ENCODE results near the gene ANKS4B. TPM values are rescaled to one million over a fixed set of nuclear protein-coding genes. Genes with fewer than 3 reads are reported as not detected.
A peak's percentile ranks its signal among the peaks of the same experiment; 100 is the strongest.

The ANKS4B gene
- polyA plus RNA-seq, 1 donor (not counting 4 experiments of a cell fraction or from before 2014, with no cell fraction given): not detected

GRCh38 chr16:21301895-21302291 is 68.4 kb downstream of the ANKS4B start:
- Histone ChIP-seq H3K9ac (ENCODE audit: control insufficient read depth, extremely low read depth, insufficient read depth, low read length) (peak overlapping the region; percentile 99), H3K79me2 (ENCODE audit: control insufficient read depth, insufficient read depth, low read length) (peaks cover 25% of the 10 kb centered on the region)
- no peak for DNase-seq (ENCODE audit: low read depth, low spot score)

DNA sequence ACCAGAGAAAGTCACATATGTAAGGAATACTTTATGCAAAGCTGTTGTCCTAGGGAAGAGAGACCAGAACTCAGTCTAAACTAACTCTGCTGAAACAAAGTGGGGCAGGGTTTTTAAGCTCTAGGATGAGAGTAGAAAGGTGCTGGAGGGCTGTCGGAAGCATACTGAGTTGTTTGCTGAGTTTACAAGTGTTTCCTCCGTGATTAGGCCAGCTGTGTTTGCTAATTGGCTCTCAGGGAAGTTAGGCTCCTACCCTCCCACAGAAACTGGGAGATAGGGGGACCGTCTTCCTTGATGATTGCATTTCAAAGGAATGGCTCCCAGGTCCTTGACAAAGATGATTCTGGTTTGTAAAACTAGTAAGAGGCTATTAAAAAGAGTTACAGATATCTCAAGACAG is 69.0 kb downstream of the ANKS4B start:
- Histone ChIP-seq H3K9me3 (ENCODE audit: control insufficient read depth, low read depth, low read length) (no peaks in the 10 kb centered on the region), H2AFZ (ENCODE audit: control insufficient read depth, low read length) (no peak overlapping the region), H3K27ac (ENCODE audit: control insufficient read depth, insufficient read depth, low read length) (peak overlapping the region; percentile 100), H3K9me1 (ENCODE audit: control insufficient read depth, extremely low read depth, insufficient read depth, low read length) (no peaks in the 10 kb centered on the region), H3K4me3 (ENCODE audit: control insufficient read depth in 2 of 3, extremely low read depth in 1 of 3, insufficient read depth in 2 of 3, low read depth in 1 of 3, low read length in 3 of 3) (peak overlapping the region; percentile 65 to 99 (median 74)), H3K4me2 (ENCODE audit: control insufficient read depth, extremely low read depth, insufficient read depth, low read depth, low read length) (peak overlapping the region; percentile 99), H3K9ac (ENCODE audit: control insufficient read depth, extremely low read depth, insufficient read depth, low read length) (peak overlapping the region; percentile 99), H3K27me3 (ENCODE audit: control insufficient read depth, extremely low read depth, insufficient read depth, low read length) (no peaks in the 10 kb centered on the region), H3K79me2 (ENCODE audit: control insufficient read depth, insufficient read depth, low read length) (peaks cover 25% of the 10 kb centered on the region), H3K36me3 (ENCODE audit: control insufficient read depth in 2 of 2, extremely low read depth in 1 of 2, insufficient read depth in 2 of 2, low read length in 2 of 2) (no peaks in the 10 kb centered on the region), H4K20me1 (ENCODE audit: control insufficient read depth, extremely low read depth, insufficient read depth, low read length) (no peaks in the 10 kb centered on the region), H3K4me1 (ENCODE audit: control insufficient read depth, extremely low read depth, insufficient read depth, low read length) (peaks cover 21% of the 10 kb centered on the region)
- TF ChIP-seq EZH2 (IDR thresholded peaks at IDR 0.05; ENCODE audit: low read length): no peak
- TF ChIP-seq CTCF (optimal IDR thresholded peaks at IDR 0.05 in 1 of 3, IDR thresholded peaks at IDR 0.05 in 1 of 3, conservative IDR thresholded peaks at IDR 0.05 in 1 of 3; ENCODE audit: extremely low read depth in 1 of 3, insufficient read depth in 2 of 3, low read length in 3 of 3): no peak
- dilution Hi-C loops (cut with MboI; ENCODE audit: extremely low pct_ligation_motif_present, low sequenced_read_pairs): no loop called here
- FAIRE-seq: peak; percentile 48
- no peak for DNase-seq (ENCODE audit: low read depth, low spot score)

More at GRCh38 chr16:21301895-21302291, 68.4 kb downstream of the ANKS4B start:
- Histone ChIP-seq H3K9me1 (ENCODE audit: control insufficient read depth, extremely low read depth, insufficient read depth, low read length) (no peaks in the 10 kb centered on the region), H3K27ac (ENCODE audit: control insufficient read depth, insufficient read depth, low read length) (peak overlapping the region; percentile 100), H3K4me2 (ENCODE audit: control insufficient read depth, extremely low read depth, insufficient read depth, low read depth, low read length) (peak overlapping the region; percentile 99), H3K4me1 (ENCODE audit: control insufficient read depth, extremely low read depth, insufficient read depth, low read length) (peaks cover 21% of the 10 kb centered on the region), H4K20me1 (ENCODE audit: control insufficient read depth, extremely low read depth, insufficient read depth, low read length) (no peaks in the 10 kb centered on the region), H3K27me3 (ENCODE audit: control insufficient read depth, extremely low read depth, insufficient read depth, low read length) (no peaks in the 10 kb centered on the region), H3K9me3 (ENCODE audit: control insufficient read depth, low read depth, low read length) (no peaks in the 10 kb centered on the region), H3K4me3 (ENCODE audit: control insufficient read depth in 2 of 3, extremely low read depth in 1 of 3, insufficient read depth in 2 of 3, low read depth in 1 of 3, low read length in 3 of 3) (peak overlapping the region; percentile 65 to 99 (median 74)), H3K36me3 (ENCODE audit: control insufficient read depth in 2 of 2, extremely low read depth in 1 of 2, insufficient read depth in 2 of 2, low read length in 2 of 2) (no peaks in the 10 kb centered on the region), H2AFZ (ENCODE audit: control insufficient read depth, low read length) (no peak overlapping the region)
- dilution Hi-C loops (cut with MboI; ENCODE audit: extremely low pct_ligation_motif_present, low sequenced_read_pairs): no loop called here
- TF ChIP-seq EZH2 (IDR thresholded peaks at IDR 0.05; ENCODE audit: low read length) (no peak), CTCF (optimal IDR thresholded peaks at IDR 0.05 in 1 of 3, IDR thresholded peaks at IDR 0.05 in 1 of 3, conservative IDR thresholded peaks at IDR 0.05 in 1 of 3; ENCODE audit: extremely low read depth in 1 of 3, insufficient read depth in 2 of 3, low read length in 3 of 3) (no peak)
- FAIRE-seq: no peak

Measured in keratinocyte (primary cell).